ENCODE results near the gene ASTL. TPM values are rescaled to one million over a fixed set of nuclear protein-coding genes. Genes with fewer than 3 reads are reported as not detected.

ASTL gene
- total RNA-seq, 1 experiment from 2014 or later = not detected

DNA sequence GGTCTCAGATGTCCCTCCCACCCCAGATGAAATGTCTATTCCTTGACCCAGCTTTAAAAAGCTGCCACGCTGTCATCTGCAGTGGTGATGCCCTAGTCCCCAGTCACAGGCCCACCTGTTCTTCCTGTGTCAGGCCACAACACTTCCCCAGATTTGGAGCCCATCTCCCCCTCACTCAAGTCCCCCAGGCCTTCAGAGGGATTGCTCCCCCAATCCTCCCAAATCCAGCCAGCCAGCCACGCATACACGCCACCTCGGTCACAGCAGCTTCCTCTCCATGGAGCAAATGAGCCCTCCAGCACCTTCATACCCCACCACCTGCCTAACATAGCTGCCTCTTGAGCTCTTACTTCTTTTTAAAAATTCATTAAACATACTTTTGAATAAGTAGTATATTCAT, 7.8 kb downstream of the ASTL start:
- no peak for DNase-seq (ENCODE audit: low read depth)

- DNase-seq (ENCODE audit: low read depth) = no peak
Observed at GRCh38 chr2:96129528-96130120, 8.7 kb downstream of the ASTL start.

- DNase-seq (ENCODE audit: low read depth) = no peak
Observed at GRCh38 chr2:96128456-96128855, 9.8 kb downstream of the ASTL start.

DNA sequence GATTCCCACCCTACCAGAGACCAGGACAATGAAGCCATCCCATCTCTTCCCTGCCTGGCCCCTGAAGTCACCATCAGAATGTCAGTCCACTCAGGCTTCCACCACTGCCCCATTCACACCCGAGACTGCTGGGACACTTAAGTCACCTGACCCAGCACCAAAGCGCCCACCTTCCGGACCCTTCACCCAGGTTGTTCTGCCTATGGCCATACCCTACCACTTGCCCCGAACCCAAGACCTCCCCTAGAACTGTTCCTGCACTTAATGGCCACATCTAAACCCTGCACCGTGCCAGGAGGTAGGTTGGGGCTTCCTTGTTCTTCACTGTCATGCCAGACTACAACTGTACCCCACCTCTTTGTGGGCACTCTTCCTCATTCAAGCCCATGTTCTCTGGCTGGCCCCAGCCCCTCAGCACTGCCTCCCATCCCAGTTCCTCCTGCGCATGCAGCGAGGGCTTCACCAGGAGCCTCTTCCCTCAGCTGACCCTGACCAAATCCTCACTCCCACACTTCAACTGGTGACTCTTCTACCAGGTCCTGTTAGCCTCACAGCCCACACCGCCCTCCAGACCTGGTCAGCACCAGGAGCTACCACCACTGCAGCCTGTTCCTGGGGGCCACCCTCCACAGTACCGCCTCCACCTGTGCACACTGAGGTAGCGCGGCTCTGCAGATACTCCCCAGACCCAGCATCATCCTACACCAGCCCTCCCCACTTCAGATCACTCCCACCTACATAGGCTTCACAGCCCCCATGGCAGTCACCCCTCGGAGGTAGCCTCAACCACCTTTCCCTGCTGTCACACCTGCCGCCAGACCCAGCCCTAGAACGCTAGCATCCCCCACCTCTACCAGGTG, 13.7 kb downstream of the ASTL start:
- no peak for DNase-seq (ENCODE audit: low read depth)

GRCh38 chr2:96123936-96124335, 14.4 kb downstream of the ASTL start:
- DNase-seq (ENCODE audit: low read depth) = no peak

GRCh38 chr2:96123290-96123689, 15.0 kb downstream of the ASTL start:
- no peak for DNase-seq (ENCODE audit: low read depth)

DNA sequence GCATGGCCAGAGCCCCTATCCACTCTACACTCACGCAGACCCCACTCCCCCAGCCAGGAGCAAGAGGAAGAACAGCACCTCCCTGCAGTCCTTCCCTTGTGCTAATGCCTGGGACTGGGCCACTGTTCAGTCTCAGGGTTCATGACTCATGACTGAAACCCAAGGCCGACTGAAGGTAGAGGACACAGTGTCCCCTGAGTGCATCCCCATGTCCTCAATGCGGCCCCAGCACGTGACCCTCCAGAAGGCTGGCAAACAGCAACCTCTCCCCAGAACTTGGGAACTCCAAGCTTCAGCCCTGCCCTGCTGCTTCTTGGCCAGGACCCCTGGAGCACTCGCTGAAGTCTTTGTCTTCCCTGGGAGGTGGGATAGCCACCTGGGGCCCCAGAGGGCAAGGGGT, 15.9 kb downstream of the ASTL start:
- DNase-seq (ENCODE audit: low read depth) = no peak

- no peak for DNase-seq (ENCODE audit: low read depth)
Observed at GRCh38 chr2:96121414-96121813, 16.9 kb downstream of the ASTL start.

- no peak for DNase-seq (ENCODE audit: low read depth)
Observed at GRCh38 chr2:96120991-96121390, 17.3 kb downstream of the ASTL start.

DNA sequence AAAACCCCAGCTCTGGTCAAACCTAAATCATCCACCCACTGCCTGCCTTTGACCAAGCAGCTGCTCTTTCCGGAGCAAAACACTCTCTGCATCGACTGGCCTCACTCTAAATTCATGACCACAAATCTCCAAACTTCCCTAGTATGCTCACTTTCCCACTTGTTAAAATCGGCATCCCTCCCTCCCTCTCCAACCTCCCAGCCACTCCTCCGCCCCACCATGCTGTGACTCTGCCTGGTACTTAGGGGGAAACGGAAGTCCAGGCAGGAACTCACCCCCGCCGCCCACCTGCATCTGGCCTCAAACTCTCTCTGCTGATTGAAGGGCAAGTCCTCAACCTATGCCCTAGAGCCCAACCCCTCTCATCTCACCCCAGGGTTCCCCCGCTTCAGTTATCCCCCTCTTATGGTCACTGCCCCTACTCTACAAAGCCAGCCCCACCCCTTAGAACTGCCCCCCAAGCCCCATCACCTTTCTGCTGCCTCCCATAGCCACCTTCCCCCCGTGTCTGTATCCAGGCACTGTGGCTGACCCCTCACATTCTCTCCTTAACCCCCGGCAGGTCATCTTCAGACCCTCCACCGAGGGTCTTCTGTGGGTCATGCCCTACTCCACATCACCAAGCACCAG, 18.1 kb downstream of the ASTL start:
- no peak for DNase-seq (ENCODE audit: low read depth)

- DNase-seq (ENCODE audit: low read depth) = no peak
Observed at GRCh38 chr2:96119389-96119751, 18.9 kb downstream of the ASTL start.

DNA sequence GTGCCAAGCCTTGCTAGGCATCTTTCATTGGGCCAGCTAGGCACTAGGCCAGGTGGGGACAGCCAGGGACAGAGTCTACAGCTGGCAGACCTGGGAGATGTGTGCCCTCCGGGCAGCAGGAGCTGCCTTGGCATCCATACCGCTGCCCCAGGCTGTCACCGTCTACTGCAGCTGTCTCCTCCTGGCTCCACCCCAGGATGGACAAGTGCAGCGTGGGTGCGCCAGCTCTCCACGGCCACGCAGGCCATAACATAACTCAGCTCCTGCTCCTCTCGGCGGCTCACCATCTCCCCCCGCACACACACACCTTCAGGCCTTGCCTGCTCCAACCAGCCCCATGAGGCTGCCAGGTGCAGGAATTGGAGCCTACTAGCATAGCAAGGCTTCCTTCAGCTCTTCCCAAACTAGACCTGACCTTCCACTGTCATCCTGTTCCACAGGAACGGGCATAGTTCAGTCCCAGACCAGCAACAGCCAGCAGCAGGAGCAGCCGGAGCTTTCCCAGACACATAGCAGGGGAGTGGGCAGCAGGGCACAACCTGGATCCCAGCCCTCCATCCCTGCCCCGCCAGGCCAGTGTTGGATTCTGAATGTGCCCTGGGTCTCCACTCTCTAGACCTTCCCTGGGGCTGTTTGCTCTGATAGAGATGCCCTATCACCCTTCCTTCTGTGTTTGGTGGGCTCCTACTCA, 19.5 kb downstream of the ASTL start:
- DNase-seq (ENCODE audit: low read depth) = no peak

DNA sequence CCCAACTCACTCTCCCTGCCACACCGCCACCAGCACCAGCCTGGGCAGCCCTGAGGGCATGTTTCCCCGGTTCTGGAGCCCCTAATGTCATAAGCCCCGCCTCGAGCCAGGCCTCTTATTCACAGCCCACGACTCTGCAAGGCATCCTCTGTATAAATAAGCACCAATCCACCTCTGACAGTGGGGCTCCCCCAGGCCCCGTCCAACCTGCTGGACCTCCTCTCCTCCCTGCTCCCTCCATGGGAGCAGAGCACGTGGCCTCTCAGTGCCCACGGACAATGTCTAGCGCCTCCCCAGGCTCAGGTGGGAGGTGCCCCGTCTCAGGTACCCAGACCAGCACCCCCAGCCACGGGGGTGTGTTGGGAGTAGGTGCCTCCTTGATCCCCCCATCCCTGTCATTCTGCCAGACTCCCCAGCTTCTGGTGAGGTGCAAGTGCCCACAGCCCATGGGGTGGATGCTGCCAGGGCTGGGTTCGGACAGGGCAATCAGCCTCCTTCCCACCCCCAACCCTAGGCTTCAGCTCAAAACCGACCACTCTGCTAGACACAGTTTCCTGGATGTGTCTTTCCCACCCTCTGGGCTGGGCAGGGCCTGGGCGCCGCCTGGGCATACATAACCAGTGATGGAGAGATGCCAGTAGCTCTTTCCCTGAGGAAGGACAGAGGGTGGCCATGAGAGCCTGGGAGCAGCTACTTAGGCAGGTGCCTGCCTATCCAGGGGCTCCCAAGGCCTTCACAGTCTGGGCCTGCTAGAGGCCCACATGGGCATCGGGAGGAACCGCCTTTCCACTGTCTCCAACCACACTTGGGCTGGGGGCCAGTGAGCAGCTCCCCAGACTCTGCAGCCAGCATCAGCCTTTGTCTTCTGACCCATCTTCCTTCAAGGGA, 20.4 kb downstream of the ASTL start:
- no peak for DNase-seq (ENCODE audit: low read depth)

- DNase-seq (ENCODE audit: low read depth) = no peak
Observed at GRCh38 chr2:96116879-96117533, 21.3 kb downstream of the ASTL start.

GRCh38 chr2:96116424-96116878, 21.9 kb downstream of the ASTL start, which contains the start of gene ADRA2B:
Gene ADRA2B (minus strand): TSS chr2:96116571. CDS start chr2:96116149, 422 bp downstream.
- DNase-seq (ENCODE audit: low read depth) = no peak

- no peak for DNase-seq (ENCODE audit: low read depth)
Observed at GRCh38 chr2:96115631-96116423, 22.5 kb downstream of the ASTL start.

DNA sequence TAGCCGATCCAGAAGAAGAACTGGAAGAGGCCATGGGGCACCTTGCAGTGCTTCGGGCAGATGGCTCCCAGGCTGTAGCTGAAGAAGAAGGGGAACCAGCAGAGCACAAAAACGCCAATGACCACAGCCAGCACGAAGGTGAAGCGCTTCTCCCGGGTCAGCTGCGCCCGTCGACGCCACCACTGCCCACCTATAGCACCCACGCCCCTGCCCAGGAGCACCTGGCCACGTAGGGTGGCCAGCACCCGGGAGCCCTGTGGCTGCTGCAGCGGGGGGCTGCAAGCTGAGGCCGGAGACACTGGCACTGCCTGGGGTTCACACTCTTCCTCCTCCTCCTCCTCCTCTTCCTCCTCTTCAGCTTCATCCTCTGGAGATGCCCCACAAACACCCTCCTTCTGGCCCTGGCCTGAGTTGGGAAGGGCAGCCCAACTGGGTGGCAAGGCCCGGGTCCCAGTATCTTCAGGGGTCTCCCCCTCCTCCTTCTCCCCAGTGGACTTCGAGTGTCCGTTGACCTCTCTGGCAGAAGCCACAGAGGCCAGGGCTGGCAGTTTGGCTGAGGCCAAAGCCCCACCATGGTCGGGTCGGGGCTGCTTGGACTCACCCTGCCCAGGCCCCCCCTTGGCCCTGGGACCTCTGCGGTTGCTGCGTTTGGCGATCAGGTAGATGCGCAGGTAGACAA, 23.3 kb downstream of the ASTL start:
- no peak for DNase-seq (ENCODE audit: low read depth)

DNA sequence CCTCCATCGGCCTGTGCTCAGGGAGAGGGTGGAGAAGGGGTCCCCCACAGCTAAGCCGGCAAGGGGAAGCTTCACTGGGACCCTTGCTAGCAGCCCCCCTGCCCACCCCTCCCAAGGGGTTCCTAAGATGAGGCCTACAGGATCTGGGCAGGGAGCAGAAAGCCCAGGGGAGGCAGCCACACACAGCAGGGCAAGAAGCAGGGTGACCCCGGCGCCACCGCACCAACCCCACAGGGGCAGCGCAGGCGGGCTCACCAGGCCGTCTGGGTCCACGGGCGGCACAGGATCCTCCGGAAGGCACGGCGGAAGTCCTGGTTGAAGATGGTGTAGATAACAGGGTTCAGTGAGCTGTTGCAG, 23.8 kb downstream of the ASTL start:
- DNase-seq (ENCODE audit: low read depth) = no peak

DNA sequence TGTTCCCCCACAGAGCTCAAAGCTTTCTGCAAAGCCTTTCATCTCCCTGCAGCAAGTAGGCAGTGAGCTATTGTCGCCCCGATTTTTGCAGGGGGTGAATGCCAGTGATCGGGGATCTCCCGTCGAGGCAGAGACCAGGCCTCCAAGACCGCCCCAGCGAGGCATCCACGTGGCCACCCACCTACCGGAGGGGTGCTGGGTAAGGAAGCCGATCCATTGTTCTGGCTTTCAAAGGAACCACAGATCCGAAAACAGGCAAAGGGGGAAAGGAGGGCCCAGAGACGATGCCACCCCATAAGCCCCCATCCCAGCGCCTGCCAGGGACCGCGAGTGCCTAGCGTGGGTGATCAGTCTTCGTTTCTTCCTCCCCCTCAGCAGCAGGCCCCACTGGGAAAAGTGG, 24.4 kb downstream of the ASTL start:
- no peak for DNase-seq (ENCODE audit: low read depth)

Measured in HT1080 (cell line).